Measurements from ENCODE around the gene SLC44A4.

GRCh38 chr6:31888276-31889258 lies 9.8 kb upstream of the SLC44A4 start:
- TF ChIP-seq CTCF (conservative IDR thresholded peaks at IDR 0.05) (peak; percentile 92), ZFX (IDR thresholded peaks at IDR 0.05) (no peak)
